ENCODE data around the gene STRIP2.
"Not testable (repeated sequence)": the region's sequence is repeated elsewhere in the genome, so short reads cannot be mapped to it uniquely, and the experiment has no call there.

STRIP2 gene

DNA sequence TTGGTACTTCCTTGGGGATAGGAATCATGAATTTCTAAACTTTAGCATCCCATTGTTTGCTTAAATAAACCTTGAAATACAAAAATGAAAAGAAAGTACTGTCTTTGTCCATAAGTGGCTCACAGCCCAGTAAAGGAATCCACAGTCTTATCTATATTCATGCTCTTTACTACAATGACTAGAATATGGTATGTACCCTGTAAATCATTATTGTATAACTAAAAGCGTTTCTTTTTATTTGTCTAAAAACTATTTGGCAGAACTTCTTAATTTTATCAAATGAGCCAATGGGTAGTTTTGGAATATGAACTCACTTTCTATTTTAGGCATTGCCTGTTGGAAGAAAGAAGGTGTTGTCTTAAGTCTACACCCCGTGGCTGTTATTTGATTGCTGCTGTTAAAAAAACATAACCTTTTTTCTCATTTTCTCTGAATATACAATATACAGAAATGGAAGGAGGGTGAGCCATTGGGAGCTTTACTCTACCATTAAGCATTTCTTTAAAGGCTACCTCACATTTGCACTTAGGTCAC, 12.4 kb upstream of the STRIP2 start:
- no peak for DNase-seq (ENCODE audit: low read depth in 2 of 2)

DNA sequence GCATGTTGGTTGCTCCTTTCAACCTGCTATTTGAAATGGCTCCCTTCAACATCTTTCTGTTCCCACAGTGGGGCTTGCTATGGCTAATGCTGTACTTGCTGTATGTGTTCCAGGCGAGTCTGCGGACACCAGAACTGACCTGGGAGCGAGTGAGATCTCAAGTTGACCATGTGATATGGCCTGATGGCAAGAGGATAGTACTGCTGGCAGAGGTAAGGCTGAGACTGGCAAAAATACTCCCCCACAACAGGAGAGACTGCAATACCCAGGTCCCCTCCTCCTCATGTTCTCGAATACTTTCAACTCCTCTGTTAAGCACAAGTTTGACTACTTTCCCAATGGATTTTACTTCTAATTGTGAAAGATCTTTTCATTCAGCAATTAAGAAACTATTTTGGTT, 11.5 kb upstream of the STRIP2 start:
- DNase-seq (ENCODE audit: low read depth in 2 of 2), result no peak

DNA sequence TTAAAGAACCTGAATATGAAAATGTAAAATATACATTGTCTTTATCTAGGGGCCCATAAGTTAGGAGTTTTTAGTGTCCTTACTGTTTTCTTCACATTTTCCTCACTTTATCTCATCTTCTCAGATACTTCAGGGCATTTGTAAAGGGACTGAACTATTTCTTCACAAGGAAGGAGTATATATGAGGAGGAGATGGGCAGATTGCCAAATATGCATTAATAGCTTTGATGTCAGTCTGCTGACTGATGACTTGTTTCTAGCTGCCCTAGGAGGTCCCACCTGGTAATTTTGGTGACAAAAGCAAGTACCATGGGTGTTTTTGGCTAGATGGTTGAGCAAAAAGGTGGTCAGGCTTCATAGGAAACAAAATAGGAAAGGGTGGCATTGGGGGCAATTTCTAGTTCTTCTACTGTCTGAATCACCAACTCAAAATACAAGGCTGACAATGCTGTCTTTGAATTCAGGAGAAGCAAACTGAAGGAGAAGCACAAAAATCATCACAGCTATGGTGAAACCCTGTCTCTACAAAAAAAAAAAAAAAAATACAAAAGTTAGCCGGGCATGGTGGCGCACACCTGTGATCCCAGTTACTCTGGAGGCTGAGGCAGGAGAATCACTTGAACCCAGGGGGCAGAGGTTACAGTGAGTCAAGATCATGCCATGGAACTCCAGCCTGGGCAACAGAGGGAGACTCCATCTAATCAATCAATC, 10.4 kb upstream of the STRIP2 start:
- no peak for DNase-seq (ENCODE audit: low read depth in 2 of 2)

DNA sequence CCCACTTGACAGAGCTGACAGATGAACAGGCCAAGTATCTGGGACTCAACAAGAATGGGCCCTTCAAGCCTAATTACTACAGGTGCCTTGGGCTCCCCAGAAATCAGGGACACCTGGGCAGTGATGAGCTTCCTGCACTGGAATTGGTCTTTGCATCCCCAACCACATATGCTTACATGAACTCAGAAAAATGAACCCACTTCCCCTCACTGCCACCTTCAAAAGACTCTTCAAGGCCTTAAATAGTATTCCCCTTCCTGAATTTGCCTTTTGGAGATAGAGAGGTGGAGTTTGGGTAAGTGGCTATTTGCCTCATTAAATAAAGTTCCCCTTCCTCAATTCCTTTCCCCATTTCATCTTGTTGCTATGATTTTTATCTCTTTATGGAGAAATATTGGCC, 7.8 kb upstream of the STRIP2 start:
- DNase-seq (ENCODE audit: low read depth in 2 of 2), result no peak

DNA sequence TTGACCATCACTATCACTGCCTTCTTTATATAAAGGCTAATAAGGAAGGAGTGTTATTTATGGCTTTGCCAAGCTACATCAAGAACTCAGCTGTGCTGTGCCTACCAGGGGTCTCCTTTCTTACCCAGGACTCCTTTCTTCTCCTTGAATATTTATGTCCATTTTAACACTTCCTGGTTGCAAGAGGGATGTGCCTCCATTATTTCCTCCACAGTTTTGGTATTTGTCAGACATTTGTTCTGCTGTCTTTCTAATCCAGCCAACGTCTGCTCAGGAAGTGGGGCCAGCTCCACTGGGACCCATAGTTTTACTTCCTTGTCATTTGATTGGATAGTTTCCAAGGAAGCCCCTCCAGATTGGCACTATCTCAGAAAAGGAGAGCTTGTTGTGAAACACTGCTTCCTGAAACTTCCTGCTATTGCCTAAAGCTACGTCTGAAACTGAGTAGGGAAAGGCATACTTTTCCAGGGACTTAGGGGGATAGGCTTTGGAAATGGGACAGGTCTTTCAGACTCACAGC, 6.6 kb upstream of the STRIP2 start:
- no peak for DNase-seq (ENCODE audit: low read depth in 2 of 2)

DNA sequence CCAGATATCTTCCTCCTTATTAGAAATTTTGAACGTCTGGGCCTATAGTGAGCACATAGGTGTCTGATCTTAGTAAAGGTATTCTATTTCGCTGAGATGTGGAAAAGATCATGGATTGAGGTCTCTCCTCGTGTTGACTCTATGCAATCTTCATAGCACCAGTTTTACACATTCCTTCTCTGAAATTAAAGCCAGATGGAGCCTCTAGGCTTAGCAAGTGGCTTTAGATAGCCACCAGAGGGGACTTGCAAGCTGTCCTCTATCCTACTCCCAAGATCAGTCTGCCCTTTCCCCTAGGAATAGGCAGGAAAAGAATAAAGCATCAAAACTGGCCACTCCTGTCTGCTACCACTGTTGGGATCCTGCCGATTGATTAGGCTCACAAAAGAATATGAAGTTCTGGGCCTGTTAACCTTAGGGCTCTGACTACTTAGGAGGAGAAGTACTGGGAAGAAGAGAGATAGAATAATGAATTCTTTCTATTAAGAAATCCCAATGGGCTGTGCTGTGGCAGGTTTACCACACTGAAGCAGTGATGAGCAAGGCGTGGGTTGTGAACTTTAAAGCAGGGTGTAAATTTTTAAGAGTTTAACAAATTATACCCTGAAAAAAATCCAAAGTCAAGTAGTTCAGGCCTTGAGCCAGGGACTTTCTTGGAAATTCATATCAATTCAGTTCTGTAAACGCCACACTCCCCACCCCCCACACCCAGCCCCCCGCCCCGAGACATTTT, 2.2 kb upstream of the STRIP2 start:
- DNase-seq (ENCODE audit: low read depth in 2 of 2), result no peak

DNA sequence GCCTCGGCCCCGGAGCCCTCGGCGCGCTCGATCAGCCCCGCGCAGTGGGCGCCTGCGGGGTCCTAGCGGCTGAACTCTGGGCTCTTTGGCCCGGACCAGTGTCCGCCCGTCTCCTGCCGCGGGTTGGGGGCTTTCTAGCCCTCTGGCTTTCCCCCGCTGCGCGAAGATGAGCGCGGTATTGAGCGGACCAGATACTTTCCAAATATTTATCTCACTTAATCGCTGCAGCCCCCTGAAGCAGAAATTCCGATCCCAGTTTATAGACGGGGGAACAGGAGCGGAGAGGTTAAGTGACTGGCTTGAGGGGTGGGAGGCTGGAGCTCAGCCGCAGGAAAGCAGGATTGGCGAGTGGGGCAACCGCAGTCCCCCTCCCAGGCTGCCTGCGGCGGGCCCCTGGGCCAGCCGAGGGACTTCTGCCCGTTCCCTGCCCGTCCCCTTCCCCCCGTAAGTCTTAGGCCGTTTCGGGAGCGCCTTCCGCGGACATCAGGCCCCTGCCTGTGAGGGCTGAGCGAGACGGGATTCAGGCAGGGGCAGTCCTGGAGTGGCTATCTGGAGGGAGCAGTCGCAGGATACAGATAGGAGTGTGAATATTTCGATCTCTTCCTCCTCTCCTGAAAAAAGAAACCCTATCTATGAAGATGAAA, 565 bp downstream of the STRIP2 start:
- no peak for DNase-seq (ENCODE audit: low read depth in 2 of 2)

DNA sequence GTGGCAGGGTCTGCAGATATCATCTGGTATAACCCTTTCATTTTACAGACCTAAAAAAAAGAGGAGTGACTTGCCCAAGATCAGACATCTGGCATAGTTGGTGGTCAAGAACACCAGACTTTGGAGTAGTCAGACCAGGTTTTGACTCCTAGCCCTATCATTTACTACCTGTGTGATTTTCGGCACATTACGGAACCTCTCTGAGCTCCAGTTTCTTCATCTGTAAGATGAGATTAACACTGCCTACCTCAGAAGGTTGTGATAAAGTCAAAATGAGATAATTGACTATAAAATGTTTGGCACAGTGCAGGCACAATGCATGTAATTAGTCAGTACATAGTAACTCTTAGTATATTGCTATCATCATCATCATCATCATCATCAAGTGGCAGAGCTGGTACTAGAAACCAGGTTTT, 1.2 kb downstream of the STRIP2 start:
- no peak for DNase-seq (ENCODE audit: low read depth in 2 of 2)

DNA sequence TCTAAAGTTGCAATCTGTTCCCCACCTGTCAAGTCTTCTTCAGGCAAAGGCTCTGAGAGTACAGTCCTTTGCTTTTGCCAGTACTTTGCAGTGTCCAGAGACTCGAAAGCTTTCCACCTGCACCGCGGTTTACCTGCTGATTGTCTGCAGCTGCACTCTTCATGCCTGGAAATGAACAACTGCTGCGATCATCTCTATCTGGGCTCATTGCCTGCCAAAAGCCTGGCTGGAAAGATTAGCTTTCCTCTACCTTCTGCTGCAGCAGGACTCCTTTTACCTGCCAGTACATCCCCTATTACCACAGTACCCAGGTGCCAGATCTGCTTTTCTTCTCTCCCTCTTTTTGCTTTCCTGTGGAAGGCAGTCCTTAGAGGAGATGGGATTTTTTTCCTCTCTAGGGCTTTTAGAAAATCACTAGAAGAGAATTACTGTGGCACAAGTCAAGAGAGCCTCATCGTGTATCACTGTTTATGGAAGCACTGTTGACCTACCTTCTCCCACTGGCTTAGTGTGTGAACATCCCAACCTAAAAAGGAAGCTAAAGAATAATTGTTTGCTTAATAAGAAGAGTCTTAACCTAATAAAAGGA, 2.2 kb downstream of the STRIP2 start:
- DNase-seq (ENCODE audit: low read depth in 2 of 2), result no peak

DNA sequence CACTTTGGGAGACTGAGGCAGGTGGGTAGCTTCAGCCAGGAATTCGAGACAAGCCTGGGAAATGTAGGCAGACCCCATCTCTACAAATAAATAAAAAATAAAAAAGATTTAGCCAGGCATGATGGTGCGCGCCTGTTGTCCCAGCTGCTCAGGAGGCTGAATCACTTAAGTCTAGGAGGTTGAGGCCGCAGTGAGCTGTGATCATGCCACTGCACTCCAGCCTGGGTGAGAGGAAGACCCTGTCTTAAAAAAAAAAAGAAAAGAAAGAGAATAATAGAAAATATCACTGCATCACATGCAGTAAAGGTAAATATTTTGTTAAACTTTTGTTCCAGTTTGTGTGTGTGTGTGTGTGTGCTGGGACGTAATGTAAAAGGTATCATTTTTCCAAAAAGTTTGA, 3.0 kb downstream of the STRIP2 start:
- DNase-seq (ENCODE audit: low read depth in 2 of 2), result no peak

DNA sequence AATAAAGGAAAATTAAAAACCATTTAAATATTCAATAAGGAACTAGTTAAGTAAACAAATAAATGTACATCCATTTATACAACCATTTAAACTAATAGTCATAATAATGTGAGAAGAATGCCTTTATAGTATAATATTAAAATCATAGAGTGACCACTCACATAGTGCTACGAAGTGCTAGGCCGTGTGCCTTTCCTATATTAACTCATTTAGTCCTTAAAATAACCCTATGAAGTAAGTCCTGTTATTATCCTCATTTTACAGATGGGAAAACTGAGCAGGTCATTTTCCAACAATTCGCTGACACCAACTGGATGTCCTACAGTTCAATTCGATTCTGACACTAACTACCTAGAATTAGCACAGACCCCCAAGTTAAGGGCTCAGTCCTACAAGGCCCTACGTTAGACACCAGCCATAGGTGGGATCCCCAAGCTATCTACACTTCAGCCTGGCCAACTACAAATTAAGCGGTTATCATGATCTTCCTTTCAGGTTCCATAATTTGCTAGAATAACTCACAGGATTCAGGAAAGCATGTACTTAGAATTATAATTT, 4.1 kb downstream of the STRIP2 start:
- DNase-seq (ENCODE audit: low read depth in 2 of 2), result no peak

DNA sequence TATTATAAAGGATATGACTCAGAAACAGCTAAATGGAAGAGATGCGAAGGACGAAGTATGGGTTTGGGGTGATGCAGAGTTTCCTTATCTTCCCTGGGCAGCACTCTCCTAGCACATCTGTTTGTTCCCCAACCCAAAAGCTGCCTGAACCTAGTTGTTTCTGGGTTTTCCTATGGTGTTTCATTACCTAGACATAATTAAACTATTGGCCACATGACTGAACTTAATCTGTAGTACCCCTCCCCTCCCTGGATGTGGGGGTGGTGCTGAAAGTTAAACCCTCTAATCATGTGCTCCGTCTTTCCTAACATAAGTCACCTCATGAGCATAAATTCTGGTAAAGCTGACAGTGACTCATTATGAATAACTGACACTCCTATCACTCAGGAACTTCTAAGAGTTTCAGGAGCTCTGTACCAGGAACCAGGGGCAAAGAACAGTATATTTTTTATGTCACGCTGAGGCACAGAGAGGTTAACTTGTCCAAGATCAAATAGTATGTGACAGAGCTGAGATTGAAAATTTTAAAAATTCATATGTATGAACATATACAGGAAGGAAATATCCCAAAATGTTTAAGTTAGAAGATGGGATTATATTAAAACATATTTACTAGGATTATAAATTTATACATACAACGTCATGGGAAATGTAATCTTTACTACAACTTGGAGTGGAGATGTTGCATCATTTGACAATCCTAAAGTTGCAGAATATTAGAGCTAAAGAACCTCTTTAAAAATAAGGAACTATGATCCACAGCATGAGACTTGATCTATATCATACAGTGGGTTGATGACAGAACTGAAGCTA, 4.8 kb downstream of the STRIP2 start:
- peak; percentile 45 to 56 for DNase-seq (ENCODE audit: low read depth in 2 of 2)

DNA sequence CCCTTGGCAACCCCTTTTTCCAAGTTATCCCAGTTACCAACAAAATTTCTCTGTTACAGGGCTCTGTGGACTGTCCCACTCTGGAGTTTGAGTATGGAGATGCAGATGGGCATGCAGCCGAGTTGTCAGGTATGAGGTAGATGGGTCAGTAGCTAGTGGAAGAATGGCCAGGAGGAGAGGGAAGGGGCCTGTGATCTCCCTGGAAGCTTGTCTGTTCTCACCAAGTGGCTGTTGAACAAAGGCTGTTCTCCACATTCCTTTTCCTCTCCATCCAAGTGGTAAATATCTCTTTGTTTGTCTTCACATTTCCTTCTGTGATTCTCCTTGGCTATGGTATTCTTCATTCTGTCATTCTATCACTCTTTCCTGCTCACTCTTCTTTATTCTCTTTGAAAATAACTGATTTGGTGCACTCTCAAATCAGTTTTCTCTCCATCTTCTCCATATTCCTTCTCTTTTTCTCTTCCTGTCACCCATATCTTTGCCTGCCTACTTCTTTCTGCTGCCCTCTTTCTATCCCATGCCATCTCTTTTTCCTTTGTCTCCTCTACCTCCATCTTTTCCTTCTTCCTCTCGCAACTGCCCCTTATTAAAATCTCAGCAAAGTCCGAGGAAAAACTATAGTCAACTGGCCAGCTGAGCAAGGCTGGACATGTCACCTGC, 5.9 kb downstream of the STRIP2 start:
- DNase-seq (ENCODE audit: low read depth in 2 of 2), result no peak

DNA sequence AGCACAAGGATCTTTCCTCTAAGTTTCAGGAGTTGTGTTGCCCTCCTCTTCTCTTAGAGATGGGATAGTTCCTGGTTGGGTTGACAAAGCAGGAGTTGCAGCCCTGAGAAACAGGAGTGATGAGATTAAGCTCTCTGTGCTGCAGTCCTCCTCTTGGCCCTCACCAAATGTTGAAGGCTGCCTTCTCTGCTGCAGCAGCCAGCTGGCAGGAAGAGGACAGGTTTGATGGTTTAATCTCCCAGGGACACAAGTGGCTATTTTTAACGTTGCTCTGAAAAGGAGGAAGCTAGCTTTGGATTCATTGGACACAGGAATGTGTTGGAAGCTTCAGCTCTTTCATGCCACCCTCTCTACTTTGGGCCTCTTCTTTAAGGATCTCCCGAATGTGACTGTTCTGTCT, 9.4 kb downstream of the STRIP2 start:
- DNase-seq (ENCODE audit: low read depth in 2 of 2), result no peak

DNA sequence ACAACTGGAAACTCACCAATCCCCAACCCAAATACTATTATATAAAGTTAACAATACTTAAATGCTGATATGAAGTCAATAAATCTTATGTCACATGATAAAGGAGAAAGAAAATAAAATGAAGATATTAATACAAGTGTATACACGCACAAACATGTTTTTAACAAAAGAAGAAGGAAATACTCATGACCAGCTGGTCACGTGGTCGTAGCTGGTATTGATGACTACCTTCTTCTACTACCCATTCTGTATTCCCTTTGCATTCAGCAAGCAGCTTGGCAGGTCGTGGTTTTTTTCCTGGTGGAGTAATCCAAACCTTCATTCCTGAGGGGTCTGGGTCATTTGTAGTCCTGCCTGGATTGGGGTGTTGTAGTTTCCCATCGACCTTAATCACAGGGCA, 10.5 kb downstream of the STRIP2 start:
- not testable (repeated sequence) for DNase-seq (ENCODE audit: low read depth in 2 of 2)

DNA sequence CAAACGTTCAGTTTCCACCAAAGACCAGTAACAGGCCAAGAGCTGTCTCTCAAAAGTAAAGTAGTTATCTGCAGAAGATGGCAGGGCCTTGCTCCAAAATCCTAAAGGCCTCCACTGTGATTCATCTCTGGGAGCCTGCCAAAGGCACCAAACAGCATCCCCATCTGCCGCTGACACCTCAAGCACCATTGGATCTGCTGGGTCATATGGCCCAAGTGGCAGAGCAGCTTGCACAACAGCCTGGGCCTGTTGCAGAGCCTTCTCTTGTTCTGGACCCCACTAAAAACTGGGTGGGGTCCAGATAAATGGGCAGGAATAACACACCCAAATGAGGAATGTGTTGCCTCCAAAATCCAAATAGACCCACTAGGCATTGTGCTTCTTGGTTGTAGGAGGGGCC, 12.7 kb downstream of the STRIP2 start:
- not testable (repeated sequence) for DNase-seq (ENCODE audit: low read depth in 2 of 2)

DNA sequence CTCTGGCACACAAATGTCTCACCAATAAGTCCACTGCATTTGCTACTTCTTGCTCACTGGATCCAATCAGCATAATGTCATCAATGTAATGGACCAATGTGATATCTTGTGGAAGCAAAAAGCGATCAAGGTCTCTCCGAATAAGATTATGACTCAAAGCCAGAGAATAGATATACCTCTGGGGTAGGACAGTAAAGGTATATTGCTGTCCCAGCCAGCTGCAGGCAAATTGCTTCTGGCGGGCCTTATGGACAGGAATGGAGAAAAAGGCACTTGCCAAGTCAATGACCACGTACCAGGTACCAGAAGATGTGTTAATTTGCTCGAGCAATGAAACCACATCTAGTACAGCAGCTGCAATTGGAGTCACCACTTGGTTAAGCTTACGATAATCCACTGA, 13.2 kb downstream of the STRIP2 start:
- DNase-seq (ENCODE audit: low read depth in 2 of 2), result not testable (repeated sequence)

DNA sequence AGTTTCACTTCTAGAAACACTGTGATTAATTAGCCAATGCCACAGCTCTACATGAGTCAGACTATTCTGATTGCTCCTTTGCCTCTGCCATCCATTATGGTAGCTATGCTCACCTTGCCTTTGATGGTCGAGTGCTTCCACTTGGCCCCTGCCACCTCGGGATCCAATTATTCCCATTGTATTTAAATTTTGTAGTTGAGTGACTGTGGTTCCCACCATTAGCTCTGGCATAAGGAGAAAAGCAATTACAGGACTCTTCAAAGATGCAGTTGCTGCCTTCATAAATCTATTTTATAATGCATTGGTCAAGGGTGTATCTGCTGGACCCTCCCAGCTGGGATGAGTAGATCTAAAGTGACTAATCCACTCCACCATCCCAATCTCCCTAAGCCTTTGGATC, 14.4 kb downstream of the STRIP2 start:
- DNase-seq (ENCODE audit: low read depth in 2 of 2), result not testable (repeated sequence)

DNA sequence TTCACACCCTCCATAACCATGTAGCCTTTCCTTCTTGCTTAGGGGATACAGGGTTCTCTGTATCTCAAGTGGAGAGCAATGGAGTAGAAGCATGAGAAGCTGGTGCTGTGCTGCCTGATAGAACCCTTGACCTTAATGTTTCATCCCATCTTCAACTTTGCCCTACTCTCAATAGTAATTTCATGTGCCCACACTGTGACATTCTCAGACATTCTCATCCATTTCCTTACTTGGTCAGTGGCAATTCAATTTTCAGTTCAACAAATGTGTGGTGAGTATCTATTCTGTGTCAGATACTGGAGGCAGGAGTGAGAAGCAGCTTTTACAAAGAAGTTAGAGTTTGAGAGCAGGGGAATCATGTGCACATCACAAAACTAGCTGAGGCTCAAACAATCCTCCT, 16.1 kb downstream of the STRIP2 start:
- no peak for DNase-seq (ENCODE audit: low read depth in 2 of 2)

DNA sequence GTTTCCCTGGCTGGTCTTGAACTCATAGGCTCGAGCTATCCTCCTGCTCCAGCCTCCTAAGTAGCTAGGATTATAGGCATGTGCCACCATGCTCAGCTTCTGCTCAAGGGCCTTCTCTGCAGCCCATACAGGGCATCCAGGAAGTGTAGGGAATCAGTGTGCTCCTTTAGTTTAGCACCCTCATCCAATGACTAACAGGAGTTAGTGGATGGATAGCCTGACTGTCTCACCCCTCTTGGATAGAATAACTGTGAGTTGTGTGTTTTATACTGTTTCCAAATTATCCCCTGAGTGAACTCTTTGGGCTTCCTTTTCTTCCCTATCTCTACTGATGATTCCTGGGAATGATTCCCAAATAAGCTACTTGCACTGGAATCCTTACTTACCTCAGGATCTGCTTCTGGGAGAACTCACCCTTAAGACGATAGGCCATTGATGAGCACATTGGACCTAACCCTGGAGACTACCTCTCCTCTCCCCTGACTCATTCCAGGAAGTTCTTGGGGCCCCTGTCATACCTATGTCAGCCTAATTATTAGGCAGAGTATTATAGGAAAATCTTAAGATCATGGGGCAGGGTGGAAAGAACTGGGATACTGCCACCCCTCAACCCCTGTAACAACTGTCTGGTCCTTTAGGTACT, 18.5 kb downstream of the STRIP2 start:
- no peak for DNase-seq (ENCODE audit: low read depth in 2 of 2)
